HCT116 (cell line): Measurements from ENCODE around the gene DBR1. TPM values are rescaled to one million over a fixed set of nuclear protein-coding genes. Genes with fewer than 3 reads are reported as not detected.

ENCODE experiments used
- ATAC-seq: fragments of 200-7000 bp; cut with Tn5 transposase; 2 replicates; pipeline ENCODE4 v1.9.1; 2020; ENCODE audit warnings: mild to moderate bottlenecking, moderate library complexity
- BruUV-seq: library from RNA; stranded (reverse); fragments of 400-500 nt; replicated peaks from 2 replicates; lab custom pipeline; 2021; lab: Mats Ljungman, UMichigan
- CTCF ChIA-PET: fragments of 300-600 bp; sonication (Branson Sonifier 250); formaldehyde crosslinking; loops from one replicate; lab custom pipeline; 2021; ENCODE audit warnings: antibody characterized with exemption; lab: Charles Lee
- POLR2A ChIA-PET: fragments of 300-600, 350-600 bp; sonication (Branson Sonifier 250); formaldehyde crosslinking; loops from one replicate; lab custom pipeline; 2021; ENCODE audit warnings: antibody characterized with exemption; lab: Charles Lee
- RAD21 ChIA-PET, 2 experiments: fragments of 300-600 bp; sonication (Branson Sonifier 250); formaldehyde crosslinking; loops; one replicate each; lab custom pipeline; 2023; ENCODE audit warnings: low total read pairs in 2 of 2; ENCODE audit not compliant: uncharacterized antibody in 2 of 2, unreplicated experiment in 2 of 2, low non-redundant PET in 1 of 2; lab: Charles Lee
- DNase-seq: peaks from one replicate; pipeline ENCODE4 v3.0.0-alpha.2; 2010; ENCODE audit warnings: low read depth, low spot score
- H2AFZ ChIP-seq: fragments of 200-600 bp; shearing (Covaris generic), sonication (generic); 2 replicates; pipeline ENCODE4 v1.6.1; 2017; ENCODE audit warnings: low read depth, mixed run types, mixed read lengths, antibody characterized with exemption, low read length; ENCODE audit not compliant: poor library complexity, severe bottlenecking
- H3K27ac ChIP-seq: 2 replicates; pipeline ENCODE4 v1.5.1; 2012; ENCODE audit warnings: low read depth, low read length
- H3K27me3 ChIP-seq: fragments of 200-600 bp; sonication (generic); 2 replicates; pipeline ENCODE4 v1.6.1; 2016; ENCODE audit warnings: mixed run types, low read length, mixed read lengths; ENCODE audit not compliant: insufficient read depth
- H3K36me3 ChIP-seq, 2 experiments: fragments of 200-500 bp in 1 of 2; fragments of 200-600 bp in 1 of 2; sonication (Bioruptor generic) in 1 of 2; sonication (generic) in 1 of 2; 2 replicates each; pipeline versions ENCODE4 v1.5.1 to v1.6.1; 2014 to 2016; ENCODE audit warnings: low read length in 2 of 2, inconsistent platforms in 1 of 2, mixed read lengths in 1 of 2, mixed run types in 1 of 2; ENCODE audit not compliant: insufficient read depth in 2 of 2, control insufficient read depth in 1 of 2
- H3K4me1 ChIP-seq, 2 experiments: fragments of 200-600 bp in 1 of 2; sonication (generic) in 1 of 2; 2 replicates each; pipeline versions ENCODE4 v1.5.1 to v1.6.1; 2012 to 2017; ENCODE audit warnings: low read length in 2 of 2, inconsistent platforms in 1 of 2, mild to moderate bottlenecking in 1 of 2, mixed read lengths in 1 of 2, mixed run types in 1 of 2, moderate library complexity in 1 of 2; ENCODE audit not compliant: insufficient read depth in 2 of 2, control insufficient read depth in 1 of 2
- H3K4me2 ChIP-seq: fragments of 200-600 bp; sonication (generic); 2 replicates; pipeline ENCODE4 v1.6.1; 2017; ENCODE audit warnings: mixed run types, low read length, mixed read lengths
- H3K4me3 ChIP-seq, 2 experiments: fragments of 200-600 bp in 1 of 2; sonication (generic) in 1 of 2; replicated peaks in 1 of 2; 2 replicates each; pipeline ENCODE4 v1.5.1; 2011 to 2016; ENCODE audit warnings: low read length in 2 of 2, control low read depth in 1 of 2, low read depth in 1 of 2, mild to moderate bottlenecking in 1 of 2, mixed read lengths in 1 of 2, mixed run types in 1 of 2
- H3K79me2 ChIP-seq: fragments of 200-600 bp; sonication (generic); 2 replicates; pipeline ENCODE4 v1.6.1; 2017; ENCODE audit warnings: mild to moderate bottlenecking, mixed run types, low read length, moderate library complexity, mixed read lengths; ENCODE audit not compliant: insufficient read depth
- H3K9ac ChIP-seq: fragments of 200-600 bp; sonication (generic); 2 replicates; pipeline ENCODE4 v1.6.1; 2016; ENCODE audit warnings: low read length, mixed read lengths
- H3K9me2 ChIP-seq: fragments of 200-600 bp; sonication (generic), shearing (Covaris generic); 2 replicates; pipeline ENCODE4 v1.6.1; 2017; ENCODE audit warnings: mixed run types, mild to moderate bottlenecking, moderate library complexity; ENCODE audit not compliant: insufficient read depth
- H3K9me3 ChIP-seq, 2 experiments: fragments of 200-500 bp in 1 of 2; fragments of 200-600 bp in 1 of 2; sonication (Bioruptor generic) in 1 of 2; sonication (generic) in 1 of 2; 2 replicates each; pipeline ENCODE4 v1.6.1; 2014 to 2017; ENCODE audit warnings: low read length in 2 of 2, mixed read lengths in 2 of 2, inconsistent platforms in 1 of 2, low read depth in 1 of 2, mild to moderate bottlenecking in 1 of 2, mixed run types in 1 of 2, moderate library complexity in 1 of 2; ENCODE audit not compliant: control insufficient read depth in 1 of 2, insufficient read depth in 1 of 2
- H4K20me1 ChIP-seq: fragments of 200-600 bp; sonication (generic), shearing (Covaris generic); 2 replicates; pipeline ENCODE4 v1.6.1; 2017; ENCODE audit warnings: mixed run types, mild to moderate bottlenecking, moderate library complexity; ENCODE audit not compliant: insufficient read depth
- CBX3 ChIP-seq: IDR thresholded peaks from 2 replicates; pipeline ENCODE4 v1.6.1; 2012; ENCODE audit warnings: low read depth
- CTCF ChIP-seq, 3 experiments: fragments of 200-600 bp in 1 of 3; sonication (generic) in 1 of 3; IDR thresholded peaks in 2 of 3; conservative IDR thresholded peaks in 1 of 3; 2 replicates each; pipeline ENCODE4 v1.5.1; 2012 to 2017; ENCODE audit warnings: low read depth in 2 of 3, low read length in 2 of 3, antibody characterized with exemption in 1 of 3, borderline replicate concordance in 1 of 3, control low read depth in 1 of 3, mild to moderate bottlenecking in 1 of 3, mixed read lengths in 1 of 3, mixed run types in 1 of 3, moderate library complexity in 1 of 3; ENCODE audit not compliant: insufficient read depth in 1 of 3
- EGR1 ChIP-seq: IDR thresholded peaks from 2 replicates; pipeline ENCODE4 v1.6.1; 2012; ENCODE audit warnings: low read depth
- FOSL1 ChIP-seq: IDR thresholded peaks from 2 replicates; pipeline ENCODE4 v1.6.1; 2012; ENCODE audit warnings: low read depth
- JUND ChIP-seq: IDR thresholded peaks from 2 replicates; pipeline ENCODE4 v1.6.1; 2012
- POLR2A ChIP-seq: IDR thresholded peaks from 2 replicates; pipeline ENCODE4 v1.7.0; 2011; ENCODE audit warnings: borderline replicate concordance; ENCODE audit not compliant: insufficient read depth, insufficient read length; ENCODE audit errors: extremely low read depth
- POLR2AphosphoS5 ChIP-seq: IDR thresholded peaks from 2 replicates; pipeline ENCODE4 v1.6.1; 2011; ENCODE audit warnings: mild to moderate bottlenecking, low read depth, low read length, moderate library complexity
- RAD21 ChIP-seq: IDR thresholded peaks from 2 replicates; pipeline ENCODE4 v1.6.1; 2012; ENCODE audit warnings: low read depth, mild to moderate bottlenecking
- SIN3A ChIP-seq: IDR thresholded peaks from 2 replicates; pipeline ENCODE4 v1.6.1; 2012; ENCODE audit warnings: low read depth
- TCF7L2 ChIP-seq: IDR thresholded peaks from 2 replicates; pipeline ENCODE4 v1.7.0; 2011; ENCODE audit warnings: borderline replicate concordance, inconsistent platforms; ENCODE audit not compliant: insufficient read depth, insufficient read length; ENCODE audit errors: extremely low read depth
- ZFX ChIP-seq: fragments of 450-650 bp; IDR thresholded peaks from 2 replicates; pipeline ENCODE4 v1.6.1; 2017
- intact Hi-C: fragments of 100-400 bp; cut with micrococcal nuclease; formaldehyde crosslinking; loops from 2 replicates; pipeline ENCODE4 v1.10.0; 2022
- total RNA-seq: library from RNA; stranded (reverse); gene quantifications from one replicate; pipeline ENCODE4 v1.2.1, GENCODE V29; 2021; ENCODE audit not compliant: unreplicated experiment
- TF ChIP-seq, protein P1 (sequence below): IDR thresholded peaks from 2 replicates; pipeline ENCODE4 v1.6.1; 2012
- TF ChIP-seq, protein P2 (sequence below): IDR thresholded peaks from 2 replicates; pipeline ENCODE4 v1.6.1; 2012; ENCODE audit warnings: low read depth

The DBR1 gene
- total RNA-seq, 1 experiment from 2014 or later, result 21.6 TPM

GRCh38 chr3:138118612-138119422 lies 55.9 kb downstream of the DBR1 start:
- POLR2A ChIA-PET, result no interaction called here
- no TSS peak for BruUV-seq
- peak; percentile 71 for ATAC-seq
- Histone ChIP-seq H3K4me2 (peak overlapping the region; percentile 3), H3K27me3 (no peaks in the 10 kb centered on the region), H3K4me3 (no peak overlapping the region), H3K9me3 (no peaks in the 10 kb centered on the region; a peak in 1 of 4 replicates), H3K4me1 (peaks cover 13 to 23% of the 10 kb centered on the region in 2 experiments), H3K79me2 (peaks cover 10% of the 10 kb centered on the region; the same call in 1 of the 2 replicates), H3K9me2 (no peaks in the 10 kb centered on the region), H3K9ac (no peak overlapping the region), H2AFZ (peak overlapping the region; percentile 28)
- peak; percentile 69 for DNase-seq
- intact Hi-C loops, result loop anchor here (1.0 to 5.0 kb wide), 2 partner anchors 51 to 208 kb away; partner anchors contain the start of gene NME9
- RAD21 ChIA-PET, result no interaction called here
- CTCF ChIA-PET, result interaction anchor here (0.7 to 1.3 kb wide), 5 partner anchors 8 to 51 kb away, joined by 3 to 7 read pairs (median 5); no protein-coding TSS in a partner anchor
- TF ChIP-seq, protein P1, sequence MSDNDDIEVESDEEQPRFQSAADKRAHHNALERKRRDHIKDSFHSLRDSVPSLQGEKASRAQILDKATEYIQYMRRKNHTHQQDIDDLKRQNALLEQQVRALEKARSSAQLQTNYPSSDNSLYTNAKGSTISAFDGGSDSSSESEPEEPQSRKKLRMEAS, result no peak
- no peak for TF ChIP-seq CBX3
- no peak for TF ChIP-seq FOSL1
- TF ChIP-seq, protein P2, sequence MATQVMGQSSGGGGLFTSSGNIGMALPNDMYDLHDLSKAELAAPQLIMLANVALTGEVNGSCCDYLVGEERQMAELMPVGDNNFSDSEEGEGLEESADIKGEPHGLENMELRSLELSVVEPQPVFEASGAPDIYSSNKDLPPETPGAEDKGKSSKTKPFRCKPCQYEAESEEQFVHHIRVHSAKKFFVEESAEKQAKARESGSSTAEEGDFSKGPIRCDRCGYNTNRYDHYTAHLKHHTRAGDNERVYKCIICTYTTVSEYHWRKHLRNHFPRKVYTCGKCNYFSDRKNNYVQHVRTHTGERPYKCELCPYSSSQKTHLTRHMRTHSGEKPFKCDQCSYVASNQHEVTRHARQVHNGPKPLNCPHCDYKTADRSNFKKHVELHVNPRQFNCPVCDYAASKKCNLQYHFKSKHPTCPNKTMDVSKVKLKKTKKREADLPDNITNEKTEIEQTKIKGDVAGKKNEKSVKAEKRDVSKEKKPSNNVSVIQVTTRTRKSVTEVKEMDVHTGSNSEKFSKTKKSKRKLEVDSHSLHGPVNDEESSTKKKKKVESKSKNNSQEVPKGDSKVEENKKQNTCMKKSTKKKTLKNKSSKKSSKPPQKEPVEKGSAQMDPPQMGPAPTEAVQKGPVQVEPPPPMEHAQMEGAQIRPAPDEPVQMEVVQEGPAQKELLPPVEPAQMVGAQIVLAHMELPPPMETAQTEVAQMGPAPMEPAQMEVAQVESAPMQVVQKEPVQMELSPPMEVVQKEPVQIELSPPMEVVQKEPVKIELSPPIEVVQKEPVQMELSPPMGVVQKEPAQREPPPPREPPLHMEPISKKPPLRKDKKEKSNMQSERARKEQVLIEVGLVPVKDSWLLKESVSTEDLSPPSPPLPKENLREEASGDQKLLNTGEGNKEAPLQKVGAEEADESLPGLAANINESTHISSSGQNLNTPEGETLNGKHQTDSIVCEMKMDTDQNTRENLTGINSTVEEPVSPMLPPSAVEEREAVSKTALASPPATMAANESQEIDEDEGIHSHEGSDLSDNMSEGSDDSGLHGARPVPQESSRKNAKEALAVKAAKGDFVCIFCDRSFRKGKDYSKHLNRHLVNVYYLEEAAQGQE, result no peak
- TF ChIP-seq RAD21, result peak; percentile 94
- TF ChIP-seq TCF7L2, result no peak
- TF ChIP-seq POLR2A, result no peak
- peak; percentile 85 to 90 (median 87) for TF ChIP-seq CTCF (IDR thresholded peaks at IDR 0.05 in 2 of 3, conservative IDR thresholded peaks at IDR 0.05 in 1 of 3; ENCODE audit: borderline replicate concordance in 1 of 3, insufficient read depth in 1 of 3, low read depth in 2 of 3, low read length in 2 of 3)
- TF ChIP-seq ZFX, result no peak
- TF ChIP-seq EGR1, result no peak
- TF ChIP-seq JUND, result no peak
- TF ChIP-seq SIN3A, result no peak
- TF ChIP-seq POLR2AphosphoS5, result no peak
- TF ChIP-seq, all 23 proteins: peak for 2
- no peak overlapping the region for H3K27ac ChIP-seq
- no peaks in the 10 kb centered on the region for H3K36me3 ChIP-seq
- H4K20me1 ChIP-seq, result no peaks in the 10 kb centered on the region
